SK-N-SH (cell line): ENCODE results near the gene SLC11A1. TPM values are rescaled to one million over a fixed set of nuclear protein-coding genes. Genes with fewer than 3 reads are reported as not detected.

Experiments
- CTCF ChIA-PET: fragments of 300-600, 350-600 bp; formaldehyde crosslinking; extraction: SDS; loops from one replicate; lab custom pipeline; 2021; lab: Yijun Ruan, JAX
- POLR2A ChIA-PET: fragments of 350-600 bp; sonication (Branson Sonifier 250); formaldehyde crosslinking; extraction: SDS; loops from one replicate; lab custom pipeline; 2020; ENCODE audit warnings: antibody characterized with exemption, inconsistent platforms; lab: Yijun Ruan, JAX
- DNase-seq: peaks from one replicate; pipeline ENCODE4 v3.0.0; 2012
- H2AFZ ChIP-seq: fragments of 200-600 bp; sonication (generic); 2 replicates; pipeline ENCODE4 v1.8.1; 2016; ENCODE audit warnings: antibody characterized with exemption, mild to moderate bottlenecking, low read depth
- H3F3A ChIP-seq: fragments of 200-600 bp; sonication (generic); replicated peaks from 2 replicates; pipeline ENCODE3; 2016; ENCODE audit warnings: antibody characterized with exemption, mild to moderate bottlenecking; ENCODE audit not compliant: insufficient read depth
- H3K27ac ChIP-seq, 2 experiments: fragments of 200-500 bp in 1 of 2; fragments of 200-600 bp in 1 of 2; sonication (Bioruptor generic) in 1 of 2; sonication (generic), shearing (Covaris generic) in 1 of 2; 2 replicates each; pipeline versions ENCODE4 v1.5.1 to v1.6.1; 2014 to 2016; ENCODE audit warnings: low read depth in 2 of 2, inconsistent platforms in 1 of 2, low read length in 1 of 2, mild to moderate bottlenecking in 1 of 2, mixed read lengths in 1 of 2
- H3K27me3 ChIP-seq: fragments of 200-600 bp; sonication (generic), shearing (Covaris generic); 2 replicates; pipeline ENCODE4 v1.6.1; 2016; ENCODE audit warnings: mixed run types; ENCODE audit not compliant: insufficient read depth
- H3K36me3 ChIP-seq, 2 experiments: fragments of 200-500 bp in 1 of 2; fragments of 200-600 bp in 1 of 2; sonication (Bioruptor generic) in 1 of 2; sonication (generic) in 1 of 2; replicated peaks in 1 of 2; 2 replicates each; pipeline versions ENCODE3 to v1.5.1; 2014 to 2016; ENCODE audit warnings: low read length in 1 of 2, mild to moderate bottlenecking in 1 of 2; ENCODE audit not compliant: insufficient read depth in 2 of 2, control insufficient read depth in 1 of 2
- H3K4me1 ChIP-seq, 2 experiments: fragments of 200-500 bp in 1 of 2; fragments of 200-600 bp in 1 of 2; sonication (Bioruptor generic) in 1 of 2; sonication (generic), shearing (Covaris generic) in 1 of 2; 2 replicates each; pipeline versions ENCODE4 v1.5.1 to v1.6.1; 2014 to 2016; ENCODE audit warnings: low read depth in 1 of 2, low read length in 1 of 2, mixed run types in 1 of 2; ENCODE audit not compliant: insufficient read depth in 2 of 2, control insufficient read depth in 1 of 2
- H3K4me2 ChIP-seq: fragments of 200-600 bp; sonication (generic), shearing (Covaris generic); 2 replicates; pipeline ENCODE4 v1.6.1; 2017; ENCODE audit warnings: mixed run types
- H3K4me3 ChIP-seq, 2 experiments: fragments of 200-500 bp in 1 of 2; fragments of 200-600 bp in 1 of 2; sonication (Bioruptor generic) in 1 of 2; sonication (generic), shearing (Covaris generic) in 1 of 2; 2 replicates each; pipeline versions ENCODE4 v1.5.1 to v1.8.1; 2014 to 2016; ENCODE audit warnings: low read depth in 2 of 2, inconsistent platforms in 1 of 2, low read length in 1 of 2, mild to moderate bottlenecking in 1 of 2, mixed read lengths in 1 of 2, moderate library complexity in 1 of 2
- H3K79me2 ChIP-seq: fragments of 200-600 bp; sonication (generic); 2 replicates; pipeline ENCODE4 v1.8.1; 2017; ENCODE audit warnings: mild to moderate bottlenecking; ENCODE audit not compliant: insufficient read depth
- H3K9ac ChIP-seq: fragments of 200-600 bp; sonication (generic); 2 replicates; pipeline ENCODE4 v1.6.1; 2017; ENCODE audit warnings: mixed run types
- H3K9me2 ChIP-seq: fragments of 200-600 bp; sonication (generic); 2 replicates; pipeline ENCODE4 v1.6.1; 2017; ENCODE audit warnings: mixed run types
- H3K9me3 ChIP-seq: fragments of 200-600 bp; sonication (generic); 2 replicates; pipeline ENCODE4 v1.6.1; 2017; ENCODE audit warnings: mixed run types, mild to moderate bottlenecking, moderate library complexity
- H4K20me1 ChIP-seq: fragments of 200-600 bp; sonication (generic); 2 replicates; pipeline ENCODE4 v1.6.1; 2017; ENCODE audit warnings: mild to moderate bottlenecking, mixed run types; ENCODE audit not compliant: insufficient read depth
- CHD2 ChIP-seq: fragments of 150-350 bp; IDR thresholded peaks from 2 replicates; pipeline ENCODE4 v1.6.1; 2018; ENCODE audit warnings: low read length; ENCODE audit not compliant: partially characterized antibody
- ELF1 ChIP-seq: IDR thresholded peaks from 2 replicates; pipeline ENCODE4 v1.4.0; 2012
- EP300 ChIP-seq, 2 experiments: IDR thresholded peaks; 2 replicates each; pipeline versions ENCODE4 v1.4.0 to v1.6.1; 2012; ENCODE audit warnings: borderline replicate concordance in 1 of 2, low read depth in 1 of 2, low read length in 1 of 2
- FOSL2 ChIP-seq: IDR thresholded peaks from 2 replicates; pipeline ENCODE4 v1.4.0; 2012; ENCODE audit warnings: low read depth, mild to moderate bottlenecking, moderate library complexity, borderline replicate concordance
- FOXJ3 ChIP-seq: sonication (generic); formaldehyde crosslinking; IDR thresholded peaks from 2 replicates; pipeline ENCODE4 v1.5.1; 2020; ENCODE audit warnings: mild to moderate bottlenecking, missing genetic modification reagents
- GABPA ChIP-seq: IDR thresholded peaks from 2 replicates; pipeline ENCODE4 v1.4.0; 2012; ENCODE audit warnings: low read depth, mild to moderate bottlenecking
- GATA2 ChIP-seq: sonication (generic); formaldehyde crosslinking; IDR thresholded peaks from 2 replicates; pipeline ENCODE4 v1.5.0; 2020; ENCODE audit warnings: mild to moderate bottlenecking, missing genetic modification reagents
- JUND ChIP-seq: IDR thresholded peaks from 2 replicates; pipeline ENCODE4 v1.4.0; 2012
- PBX3 ChIP-seq: IDR thresholded peaks from 2 replicates; pipeline ENCODE4; 2012
- POLR2AphosphoS5 ChIP-seq: IDR thresholded peaks from 2 replicates; pipeline ENCODE4 v1.6.1; 2012; ENCODE audit warnings: low read depth, low read length
- RCOR1 ChIP-seq: fragments of 150-350 bp; IDR thresholded peaks from 2 replicates; pipeline ENCODE4 v1.6.1; 2017; ENCODE audit warnings: antibody characterized with exemption, low read length
- SIN3A ChIP-seq: IDR thresholded peaks from 2 replicates; pipeline ENCODE4 v1.6.1; 2012; ENCODE audit warnings: low read depth, mild to moderate bottlenecking, low read length, moderate library complexity, borderline replicate concordance
- TAF1 ChIP-seq: IDR thresholded peaks from 2 replicates; pipeline ENCODE4 v1.6.1; 2012; ENCODE audit warnings: low read depth, mild to moderate bottlenecking, low read length, moderate library complexity, borderline replicate concordance
- YY1 ChIP-seq: IDR thresholded peaks from 2 replicates; pipeline ENCODE4 v1.4.0; 2012; ENCODE audit warnings: low read depth, mild to moderate bottlenecking
- ZBTB33 ChIP-seq: IDR thresholded peaks from 2 replicates; pipeline ENCODE4 v1.4.0; 2012; ENCODE audit warnings: low read depth, borderline replicate concordance
- WGBS: methylation state at CpG from one replicate; pipeline ENCODE4 v1.1.6; 2017; ENCODE audit warnings: low lambda C conversion rate; 5-methylcytosine and 5-hydroxymethylcytosine counted together
- polyA plus RNA-seq, 3 experiments: library from polyadenylated mRNA; depleted of rRNA; stranded (reverse); fragments of >200 nt; gene quantifications; 2 replicates each; pipeline ENCODE4 v1.2.3, GENCODE V29; 2012

SLC11A1 gene
- polyA plus RNA-seq, 1 of the 3 experiments (the other 2 are of a cell fraction), result 0.26 TPM

GRCh38 chr2:218400930-218401881, 19.1 kb downstream of the SLC11A1 start:
- POLR2A ChIA-PET, result no interaction called here
- peak overlapping the region; percentile 98; the same call in 1 of the 2 replicates for H3K9ac ChIP-seq

GRCh38 chr2:218401890-218402289, 19.8 kb downstream of the SLC11A1 start:
- CTCF ChIA-PET, result interaction anchor here (1.5 to 1.9 kb wide), 2 partner anchors 64 to 131 kb away, joined by 4 to 6 read pairs; no protein-coding TSS in a partner anchor
- Histone ChIP-seq H3K9ac (no peak overlapping the region), H3K9me2 (no peaks in the 10 kb centered on the region), H3K9me3 (no peaks in the 10 kb centered on the region), H3K36me3 (peaks cover 0 to 33% of the 10 kb centered on the region in 2 experiments), H3K4me2 (peak overlapping the region; percentile 89), H3K4me3 (no peak overlapping the region), H3K79me2 (peaks cover 42% of the 10 kb centered on the region), H3K27ac (no peak overlapping the region), H4K20me1 (peaks cover 5% of the 10 kb centered on the region; the same call in 1 of the 2 replicates), H3F3A (peaks cover 20% of the 10 kb centered on the region), H3K27me3 (no peaks in the 10 kb centered on the region), H3K4me1 (peaks cover 26 to 35% of the 10 kb centered on the region in 2 experiments; a peak in 3 of 4 replicates), H2AFZ (no peak overlapping the region)
- DNase-seq, result no peak
- WGBS, result 91% methylated on average over 5 of the region's 9 CpGs
- no peak for TF ChIP-seq YY1
- TF ChIP-seq JUND, result no peak
- TF ChIP-seq EP300 (IDR thresholded peaks at IDR 0.05; ENCODE audit: borderline replicate concordance in 1 of 2, low read depth in 1 of 2, low read length in 1 of 2), result no peak
- TF ChIP-seq FOXJ3, result no peak
- TF ChIP-seq POLR2AphosphoS5, result no peak
- TF ChIP-seq TAF1, result no peak
- no peak for TF ChIP-seq FOSL2
- no peak for TF ChIP-seq GATA2 (CRISPR knock-in tag)
- TF ChIP-seq ELF1, result no peak
- no peak for TF ChIP-seq RCOR1
- TF ChIP-seq PBX3, result no peak
- POLR2A ChIA-PET, result no interaction called here

More at GRCh38 chr2:218400930-218401881, 19.1 kb downstream of the SLC11A1 start:
- WGBS, result 54% methylated on average over 16 of the region's 24 CpGs
- Histone ChIP-seq H3K79me2 (peaks cover 42% of the 10 kb centered on the region), H4K20me1 (peaks cover 5% of the 10 kb centered on the region; the same call in 1 of the 2 replicates), H3K36me3 (peaks cover 0 to 33% of the 10 kb centered on the region in 2 experiments), H3K9me2 (no peaks in the 10 kb centered on the region), H3K4me2 (peak overlapping the region; percentile 89), H3K27ac (peak overlapping the region in 1 of 2 experiments; percentile 88; a peak in 1 of 4 replicates), H3K4me3 (peak overlapping the region; percentile 88 to 92), H3F3A (peaks cover 26% of the 10 kb centered on the region), H3K9me3 (no peaks in the 10 kb centered on the region), H3K4me1 (peaks cover 28 to 40% of the 10 kb centered on the region in 2 experiments; a peak in 3 of 4 replicates), H2AFZ (no peak overlapping the region), H3K27me3 (no peaks in the 10 kb centered on the region)
- CTCF ChIA-PET, result interaction anchor here (1.0 to 1.9 kb wide), 6 partner anchors 65 to 309 kb away, joined by 3 to 8 read pairs (median 4); partner anchors contain the start of gene TTLL4
- TF ChIP-seq YY1, result no peak
- TF ChIP-seq PBX3, result no peak
- TF ChIP-seq SIN3A, result no peak
- TF ChIP-seq ZBTB33, result no peak
- TF ChIP-seq CHD2, result no peak
- no peak for TF ChIP-seq GABPA
- peak; percentile 76 for DNase-seq
